ENCODE measurements around the gene SCGB1C1.

GRCh38 chr11:206002-206384 lies 13.1 kb downstream of the SCGB1C1 start:
- TF ChIP-seq POLR2AphosphoS5 (IDR thresholded peaks at IDR 0.05) (no peak), EP300 (IDR thresholded peaks at IDR 0.05) (no peak), CTCF (IDR thresholded peaks at IDR 0.05) (no peak)

All from sigmoid colon (tissue), 4 donors.